Suprapubic skin (tissue), 4 donors: ENCODE measurements around the gene FRAS1. TPM values are rescaled to one million over a fixed set of nuclear protein-coding genes. Genes with fewer than 3 reads are reported as not detected.

Experiments used
- DNase-seq, 2 donors: peaks; one replicate each; pipeline ENCODE4 v3.0.0-alpha.2; 2019; ENCODE audit warnings: low spot score in 2 of 2
- H3K27ac ChIP-seq: fragments of 200-600 bp; sonication (generic); one replicate; pipeline ENCODE4 v1.5.1; 2019
- H3K27me3 ChIP-seq: fragments of 200-600 bp; sonication (generic); one replicate; pipeline ENCODE4 v1.5.1; 2019
- H3K36me3 ChIP-seq: fragments of 200-600 bp; sonication (generic); one replicate; pipeline ENCODE4 v1.5.1; 2019
- H3K4me1 ChIP-seq: fragments of 200-600 bp; sonication (generic); one replicate; pipeline ENCODE4 v1.5.1; 2019
- H3K4me3 ChIP-seq: fragments of 200-600 bp; sonication (generic); one replicate; pipeline ENCODE4 v1.5.1; 2019; ENCODE audit warnings: mild to moderate bottlenecking
- H3K9me3 ChIP-seq: fragments of 200-600 bp; sonication (generic); one replicate; pipeline ENCODE4 v1.5.1; 2019
- EP300 ChIP-seq: sonication (generic); formaldehyde crosslinking; IDR thresholded peaks from one replicate; pipeline ENCODE4 v1.6.1; 2017; ENCODE audit warnings: antibody characterized with exemption
- POLR2A ChIP-seq, 2 donors: fragments of 450-650 bp; IDR thresholded peaks; one replicate each; pipeline ENCODE4 v1.6.1; 2017; ENCODE audit warnings: antibody characterized with exemption in 2 of 2, mild to moderate bottlenecking in 2 of 2, moderate library complexity in 2 of 2
- POLR2AphosphoS5 ChIP-seq, 3 donors: sonication (generic); formaldehyde crosslinking; IDR thresholded peaks; one replicate each; pipeline ENCODE4 v1.6.1; 2017; ENCODE audit warnings: antibody characterized with exemption in 3 of 3
- WGBS: methylation state at CpG from one replicate; pipeline ENCODE4 v1.1.5; 2018; 5-methylcytosine and 5-hydroxymethylcytosine counted together
- total RNA-seq, 4 donors: library from RNA; depleted of rRNA; stranded (reverse); fragments of >200 nt; gene quantifications; one replicate each; pipeline ENCODE4 v1.1.0, GENCODE V29; 2016
- TF ChIP-seq, protein P1 (sequence below), 2 donors: fragments of 200-600 bp in 1 of 2; fragments of 450-650 bp in 1 of 2; sonication (generic) in 1 of 2; IDR thresholded peaks; one replicate each; pipeline ENCODE4 v1.5.1; 2016 to 2019; ENCODE audit warnings: antibody characterized with exemption in 2 of 2, mild to moderate bottlenecking in 1 of 2, moderate library complexity in 1 of 2

The FRAS1 gene
- total RNA-seq, 4 donors from 2014 or later = 1.4 to 24.9 (median 3.8) TPM

DNA sequence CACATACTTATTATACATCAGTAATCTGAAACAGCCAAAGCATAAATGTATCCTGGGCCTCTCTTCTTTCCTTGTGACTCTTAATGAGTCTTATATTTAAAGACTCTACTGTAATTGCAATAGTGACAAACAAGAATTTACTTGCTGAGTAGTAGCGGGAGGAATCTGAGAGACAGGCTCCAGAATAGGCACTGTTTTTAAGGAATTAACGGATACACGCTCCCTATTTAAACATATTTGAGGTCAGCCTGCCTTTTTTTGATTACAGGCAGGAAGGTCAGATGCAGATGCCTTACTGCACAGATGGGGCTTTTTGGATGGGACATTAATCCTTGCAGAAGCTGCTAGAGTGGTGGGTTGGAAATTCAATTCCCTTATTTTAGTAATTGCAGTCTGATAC, 298.2 kb downstream of the FRAS1 start:
- WGBS = 88% methylated on average over 3 of the region's 3 CpGs
- no peaks in the 10 kb centered on the region for H3K4me1 ChIP-seq
- no peak for DNase-seq

DNA sequence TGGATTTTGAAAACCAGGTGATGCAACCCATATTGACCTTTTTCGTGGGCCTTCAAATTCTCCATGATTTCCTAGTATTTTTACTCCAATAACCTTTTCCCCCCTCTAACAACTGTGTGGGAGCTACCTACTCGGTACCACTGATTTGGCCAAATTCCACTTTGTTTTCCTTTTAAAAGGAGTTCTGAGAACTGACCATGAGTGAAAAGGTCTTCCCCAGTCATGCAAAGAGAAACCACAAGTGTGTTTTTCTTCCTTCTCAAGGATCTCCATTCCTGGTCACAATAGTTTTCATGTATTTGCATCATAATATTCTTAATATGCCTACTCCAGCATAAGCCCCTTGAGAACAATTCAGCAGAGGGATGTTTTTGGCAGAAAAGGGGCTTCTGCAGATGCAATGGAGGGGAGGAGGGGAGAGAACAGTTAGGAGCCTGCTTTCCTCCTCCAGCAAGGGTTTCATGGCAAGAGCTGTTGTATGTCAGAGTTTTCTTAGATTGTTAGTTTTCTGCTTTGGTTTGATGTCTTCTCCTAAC, 299.2 kb downstream of the FRAS1 start:
- H3K9me3 ChIP-seq = no peaks in the 10 kb centered on the region
- no peak overlapping the region for H3K27ac ChIP-seq
- H3K4me1 ChIP-seq = no peaks in the 10 kb centered on the region
- no peak for DNase-seq
- WGBS = 83% methylated on average over 2 of the region's 2 CpGs
- TF ChIP-seq, protein P1, sequence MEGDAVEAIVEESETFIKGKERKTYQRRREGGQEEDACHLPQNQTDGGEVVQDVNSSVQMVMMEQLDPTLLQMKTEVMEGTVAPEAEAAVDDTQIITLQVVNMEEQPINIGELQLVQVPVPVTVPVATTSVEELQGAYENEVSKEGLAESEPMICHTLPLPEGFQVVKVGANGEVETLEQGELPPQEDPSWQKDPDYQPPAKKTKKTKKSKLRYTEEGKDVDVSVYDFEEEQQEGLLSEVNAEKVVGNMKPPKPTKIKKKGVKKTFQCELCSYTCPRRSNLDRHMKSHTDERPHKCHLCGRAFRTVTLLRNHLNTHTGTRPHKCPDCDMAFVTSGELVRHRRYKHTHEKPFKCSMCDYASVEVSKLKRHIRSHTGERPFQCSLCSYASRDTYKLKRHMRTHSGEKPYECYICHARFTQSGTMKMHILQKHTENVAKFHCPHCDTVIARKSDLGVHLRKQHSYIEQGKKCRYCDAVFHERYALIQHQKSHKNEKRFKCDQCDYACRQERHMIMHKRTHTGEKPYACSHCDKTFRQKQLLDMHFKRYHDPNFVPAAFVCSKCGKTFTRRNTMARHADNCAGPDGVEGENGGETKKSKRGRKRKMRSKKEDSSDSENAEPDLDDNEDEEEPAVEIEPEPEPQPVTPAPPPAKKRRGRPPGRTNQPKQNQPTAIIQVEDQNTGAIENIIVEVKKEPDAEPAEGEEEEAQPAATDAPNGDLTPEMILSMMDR (IDR thresholded peaks at IDR 0.05) = no peak
- no peak for TF ChIP-seq POLR2A (IDR thresholded peaks at IDR 0.05)
- no peak for TF ChIP-seq EP300
- no peak for TF ChIP-seq POLR2AphosphoS5 (IDR thresholded peaks at IDR 0.05)
- no peak overlapping the region for H3K4me3 ChIP-seq
- H3K36me3 ChIP-seq = no peaks in the 10 kb centered on the region
- H3K27me3 ChIP-seq = no peaks in the 10 kb centered on the region

More for the DNA sequence above, 298.2 kb downstream of the FRAS1 start:
- H3K36me3 ChIP-seq = no peaks in the 10 kb centered on the region
- no peaks in the 10 kb centered on the region for H3K9me3 ChIP-seq
- H3K4me3 ChIP-seq = no peak overlapping the region
- H3K27me3 ChIP-seq = no peaks in the 10 kb centered on the region
- TF ChIP-seq POLR2AphosphoS5 (IDR thresholded peaks at IDR 0.05) (no peak), EP300 (no peak), POLR2A (IDR thresholded peaks at IDR 0.05) (no peak)
- TF ChIP-seq, protein P1 (IDR thresholded peaks at IDR 0.05) = no peak
- H3K27ac ChIP-seq = no peak overlapping the region

DNA sequence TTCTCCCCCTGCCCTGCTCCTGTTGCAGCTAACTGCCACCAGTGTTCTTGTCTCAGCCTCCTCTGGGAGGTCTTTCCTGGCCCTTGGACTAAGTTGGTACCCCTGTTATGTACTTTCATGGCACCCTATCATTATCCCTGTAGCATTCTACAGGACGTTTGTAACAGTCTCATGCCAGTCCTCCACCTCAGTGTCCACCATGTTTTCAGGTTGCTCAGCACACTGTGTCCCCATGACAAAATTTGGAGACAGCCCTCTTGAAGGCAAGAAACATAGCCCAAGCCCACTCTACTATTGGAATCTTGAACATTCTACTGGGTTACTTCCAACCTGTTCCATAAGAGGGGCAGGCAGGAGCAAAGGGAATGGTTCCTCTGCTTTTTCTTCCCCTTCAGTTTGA, 300.0 kb downstream of the FRAS1 start:
- Histone ChIP-seq H3K36me3 (no peaks in the 10 kb centered on the region), H3K4me3 (no peak overlapping the region), H3K4me1 (no peaks in the 10 kb centered on the region), H3K9me3 (no peaks in the 10 kb centered on the region), H3K27ac (no peak overlapping the region), H3K27me3 (no peaks in the 10 kb centered on the region)
- TF ChIP-seq POLR2AphosphoS5 (IDR thresholded peaks at IDR 0.05) (no peak), EP300 (no peak), POLR2A (IDR thresholded peaks at IDR 0.05) (no peak)
- TF ChIP-seq, protein P1 (IDR thresholded peaks at IDR 0.05) = no peak
- 73% methylated on average over 1 of the region's 1 CpG for WGBS
- DNase-seq = no peak

DNA sequence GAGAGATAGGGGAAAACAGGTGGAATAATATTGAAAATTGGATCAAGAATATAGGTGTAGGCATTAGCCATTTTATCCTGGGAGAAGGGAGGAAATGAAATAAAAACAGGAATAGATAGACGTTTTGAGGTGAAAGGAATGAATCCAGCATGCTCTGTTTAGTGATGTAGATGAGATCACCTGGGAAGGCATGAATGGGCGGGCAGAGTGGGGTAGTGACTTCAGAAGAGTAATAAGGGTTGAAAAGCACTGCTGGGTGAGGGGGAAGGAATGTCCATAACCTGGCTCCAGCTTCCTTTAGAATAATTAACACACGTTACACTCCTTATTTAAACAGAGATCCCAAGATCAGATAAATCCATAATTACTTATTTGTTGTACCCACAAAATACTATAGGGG, 303.3 kb downstream of the FRAS1 start:
- TF ChIP-seq, protein P1 (IDR thresholded peaks at IDR 0.05) = no peak
- TF ChIP-seq POLR2A (IDR thresholded peaks at IDR 0.05) (no peak), EP300 (no peak), POLR2AphosphoS5 (IDR thresholded peaks at IDR 0.05) (no peak)
- Histone ChIP-seq H3K4me3 (no peak overlapping the region), H3K9me3 (no peaks in the 10 kb centered on the region), H3K4me1 (no peaks in the 10 kb centered on the region), H3K27ac (no peak overlapping the region), H3K27me3 (no peaks in the 10 kb centered on the region), H3K36me3 (no peaks in the 10 kb centered on the region)
- 66% methylated on average over 3 of the region's 3 CpGs for WGBS
- no peak for DNase-seq

DNA sequence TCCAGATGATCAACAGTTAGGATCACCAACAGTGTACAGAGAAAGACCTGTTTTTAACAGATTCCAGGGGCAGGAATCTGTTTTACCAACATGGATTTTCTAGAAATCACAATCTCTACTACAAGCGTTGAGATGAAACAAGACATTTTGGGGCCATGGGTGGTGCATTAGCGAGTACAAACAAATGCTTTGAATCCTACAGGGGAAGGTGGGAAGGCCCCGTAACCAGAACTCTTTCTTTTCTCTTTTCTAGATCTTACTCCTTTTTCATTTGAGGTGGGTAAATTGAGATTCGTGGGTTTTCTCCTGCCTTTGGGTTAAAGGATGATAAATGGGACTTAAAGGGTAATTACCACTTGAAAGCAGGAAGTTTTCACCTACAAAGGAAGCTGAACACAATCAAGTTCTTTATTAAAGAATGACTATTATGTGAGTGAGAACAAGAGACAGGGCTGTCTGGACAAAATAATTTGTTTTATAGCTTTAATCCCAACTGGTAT, 304.5 kb downstream of the FRAS1 start:
- Histone ChIP-seq H3K27me3 (no peaks in the 10 kb centered on the region), H3K4me3 (no peak overlapping the region), H3K27ac (no peak overlapping the region), H3K9me3 (no peaks in the 10 kb centered on the region), H3K4me1 (no peaks in the 10 kb centered on the region), H3K36me3 (no peaks in the 10 kb centered on the region)
- 75% methylated on average over 4 of the region's 4 CpGs for WGBS
- DNase-seq = no peak
- TF ChIP-seq POLR2AphosphoS5 (IDR thresholded peaks at IDR 0.05) (no peak), POLR2A (IDR thresholded peaks at IDR 0.05) (no peak), EP300 (no peak)
- TF ChIP-seq, protein P1 (IDR thresholded peaks at IDR 0.05) = no peak
